GM12878 (cell line): ENCODE results near the gene OLIG3. TPM values are rescaled to one million over a fixed set of nuclear protein-coding genes. Genes with fewer than 3 reads are reported as not detected.

ENCODE experiments used
- ATAC-seq: fragments of 200-7000 bp; cut with Tn5 transposase; 3 replicates; pipeline ENCODE4 v1.9.1; 2020; ENCODE audit warnings: mild to moderate bottlenecking, moderate library complexity
- BruUV-seq: library from RNA; stranded (reverse); fragments of 400-500 nt; replicated peaks from 2 replicates; lab custom pipeline; 2021; lab: Mats Ljungman, UMichigan
- CTCF ChIA-PET: fragments of 300-600 bp; sonication (Branson Sonifier 250); formaldehyde crosslinking; extraction: SDS; loops from one replicate; lab custom pipeline; 2021; ENCODE audit warnings: inconsistent platforms; lab: Yijun Ruan, JAX
- POLR2A ChIA-PET: fragments of 350-600 bp; formaldehyde crosslinking; extraction: SDS; loops from one replicate; lab custom pipeline; 2021; ENCODE audit warnings: inconsistent platforms; lab: Charles Lee
- RAD21 ChIA-PET: fragments of 300-600 bp; sonication (Branson Sonifier 250); formaldehyde crosslinking; loops from one replicate; lab custom pipeline; 2023; ENCODE audit warnings: antibody characterized with exemption; ENCODE audit not compliant: unreplicated experiment; lab: Charles Lee
- SMC1A ChIA-PET: fragments of 300-600 bp; sonication (Branson Sonifier 250); formaldehyde crosslinking; loops from one replicate; lab custom pipeline; 2023; ENCODE audit not compliant: unreplicated experiment, uncharacterized antibody; lab: Charles Lee
- DNase-seq: peaks from one replicate; pipeline ENCODE4 v3.0.0-alpha.2; 2011; ENCODE audit warnings: low read depth, low spot score
- FAIRE-seq: peaks from 3 replicates; lab custom pipeline; 2011; peaks lifted over from hg19 to GRCh38; lab: Jason Lieb, UNC
- H2AFZ ChIP-seq: 2 replicates; pipeline ENCODE4 v1.6.0; 2011; ENCODE audit warnings: low read depth, low read length, control low read depth; ENCODE audit not compliant: control insufficient read depth
- H3K27ac ChIP-seq: 2 replicates; pipeline ENCODE4 v1.5.1; 2011; ENCODE audit warnings: control low read depth; ENCODE audit not compliant: control insufficient read depth, insufficient read depth
- H3K27me3 ChIP-seq, 2 experiments: replicated peaks in 1 of 2; 2 replicates each; pipeline versions ENCODE4 v1.6.0 to v1.6.1; 2011; ENCODE audit warnings: low read length in 1 of 2; ENCODE audit not compliant: control insufficient read depth in 2 of 2, insufficient read depth in 2 of 2
- H3K36me3 ChIP-seq, 2 experiments: 2 replicates each; pipeline ENCODE4 v1.5.1; 2011; ENCODE audit warnings: low read length in 1 of 2; ENCODE audit not compliant: control insufficient read depth in 2 of 2, insufficient read depth in 2 of 2
- H3K4me1 ChIP-seq: 2 replicates; pipeline ENCODE4 v1.6.1; 2011; ENCODE audit warnings: mild to moderate bottlenecking, low read length, moderate library complexity, mixed read lengths; ENCODE audit not compliant: control insufficient read depth, insufficient read depth
- H3K4me2 ChIP-seq: 2 replicates; pipeline ENCODE4 v1.6.0; 2011; ENCODE audit warnings: control low read depth; ENCODE audit not compliant: control insufficient read depth, insufficient read depth
- H3K4me3 ChIP-seq: fragments of 200-600 bp; sonication (generic); 2 replicates; pipeline ENCODE4 v1.5.1; 2016
- H3K79me2 ChIP-seq: 2 replicates; pipeline ENCODE4 v1.6.0; 2011; ENCODE audit warnings: low read length; ENCODE audit not compliant: control insufficient read depth, insufficient read depth
- H3K9ac ChIP-seq: 2 replicates; pipeline ENCODE4 v1.8.0; 2011; ENCODE audit warnings: low read length, control low read depth, mixed read lengths; ENCODE audit not compliant: control insufficient read depth, insufficient read depth
- H3K9me3 ChIP-seq: replicated peaks from 3 replicates; pipeline ENCODE4 v1.5.1; 2011; ENCODE audit warnings: mild to moderate bottlenecking, low read length; ENCODE audit not compliant: control insufficient read depth, insufficient read depth
- H4K20me1 ChIP-seq: 2 replicates; pipeline ENCODE4 v1.6.0; 2011; ENCODE audit not compliant: control insufficient read depth, insufficient read depth
- EED ChIP-seq: sonication (generic); IDR thresholded peaks from 2 replicates; pipeline ENCODE4 v1.6.1; 2016; ENCODE audit warnings: antibody characterized with exemption, low read depth
- EZH2 ChIP-seq: IDR thresholded peaks from 2 replicates; pipeline ENCODE4 v1.6.1; 2012; ENCODE audit warnings: low read depth, mild to moderate bottlenecking, control low read depth, inconsistent platforms, low read length, borderline replicate concordance; ENCODE audit not compliant: control insufficient read depth
- HDAC6 ChIP-seq: fragments of 200-600 bp; sonication (generic); IDR thresholded peaks from one replicate; pipeline ENCODE4 v1.8.0; 2017; ENCODE audit warnings: antibody characterized with exemption; ENCODE audit not compliant: unreplicated experiment
- IKZF1 ChIP-seq: fragments of 450-650 bp; conservative IDR thresholded peaks from 2 replicates; pipeline ENCODE4 v1.6.1; 2017; ENCODE audit warnings: antibody characterized with exemption, mild to moderate bottlenecking
- MEF2B ChIP-seq: fragments of 450-650 bp; IDR thresholded peaks from 2 replicates; pipeline ENCODE4 v1.6.1; 2018; ENCODE audit warnings: mild to moderate bottlenecking, moderate library complexity; ENCODE audit not compliant: partially characterized antibody, poor library complexity, severe bottlenecking
- NFYA ChIP-seq: IDR thresholded peaks from 2 replicates; pipeline ENCODE4 v1.6.1; 2011; ENCODE audit warnings: low read depth, mild to moderate bottlenecking, low read length, improper control_type of control experiment, borderline replicate concordance
- RB1 ChIP-seq: fragments of 450-650 bp; formaldehyde crosslinking; IDR thresholded peaks from 2 replicates; pipeline ENCODE4 v1.6.1; 2017; ENCODE audit warnings: mild to moderate bottlenecking, borderline replicate concordance
- SIX5 ChIP-seq: IDR thresholded peaks from 2 replicates; pipeline ENCODE4 v1.6.1; 2011; ENCODE audit warnings: mild to moderate bottlenecking, low read depth, low read length, moderate library complexity; ENCODE audit not compliant: severe bottlenecking
- SMC3 ChIP-seq: IDR thresholded peaks from 2 replicates; pipeline ENCODE4 v1.6.1; 2011; ENCODE audit warnings: low read length, improper control_type of control experiment, borderline replicate concordance
- SUZ12 ChIP-seq: fragments of 200-600 bp; sonication (generic); IDR thresholded peaks from one replicate; pipeline ENCODE4 v1.6.1; 2018; ENCODE audit warnings: antibody characterized with exemption, mild to moderate bottlenecking; ENCODE audit not compliant: unreplicated experiment
- TAF1 ChIP-seq: IDR thresholded peaks from 2 replicates; pipeline ENCODE4 v1.6.1; 2011; ENCODE audit warnings: mild to moderate bottlenecking, low read depth, low read length, borderline replicate concordance
- TARDBP ChIP-seq: IDR thresholded peaks from 2 replicates; pipeline ENCODE4 v1.6.1; 2016; ENCODE audit warnings: borderline replicate concordance
- WGBS: methylation state at CpG from one replicate; pipeline ENCODE4 v1.1.6; 2016; ENCODE audit warnings: low lambda C conversion rate; ENCODE audit not compliant: insufficient replicate concordance, insufficient coverage; ENCODE audit errors: missing lambda C conversion rate; 5-methylcytosine and 5-hydroxymethylcytosine counted together
- in situ Hi-C: fragments of 300-500 bp; cut with MboI; formaldehyde crosslinking; loops from 9 replicates; pipeline ENCODE4 v1.14.3; 2018; ENCODE audit warnings: mixed read lengths
- intact Hi-C: fragments of 100-400 bp; cut with micrococcal nuclease; formaldehyde crosslinking; loops from one replicate; pipeline ENCODE4 v1.14.2; 2022; ENCODE audit not compliant: unreplicated experiment
- polyA plus RNA-seq, 11 experiments: library from polyadenylated mRNA; depleted of rRNA in 4 of 11; unstranded in 6 of 11; stranded (reverse) in 5 of 11; fragments of >200 nt; fragmentation: Nextera tagmentation in 4 of 11; fragmentation: Illumina TruSeq in 1 of 11; extraction: Ambion mirVana in 4 of 11; extraction: Trizol in 1 of 11; gene quantifications; 1 replicate in 1 of 11; 2 replicates in 10 of 11; pipeline versions ENCODE4 v1.2.1 to v1.2.3, GENCODE V29; 2011 to 2016; ENCODE audit warnings: inconsistent platforms in 2 of 11, missing spikeins in 2 of 11, low read depth in 1 of 11
- total RNA-seq, 4 experiments: library from RNA; depleted of rRNA in 3 of 4; stranded (reverse); fragments of >200 nt in 3 of 4; fragmentation: Illumina TruSeq in 1 of 4; extraction: Trizol in 1 of 4; gene quantifications; 2 replicates each; pipeline versions ENCODE4 v1.2.1 to v1.2.3, GENCODE V29; 2013 to 2021

Gene OLIG3
- total and polyA plus RNA-seq, 10 of the 15 experiments (the other 5 are each of a cell fraction or from before 2014, with no cell fraction given) = not detected

DNA sequence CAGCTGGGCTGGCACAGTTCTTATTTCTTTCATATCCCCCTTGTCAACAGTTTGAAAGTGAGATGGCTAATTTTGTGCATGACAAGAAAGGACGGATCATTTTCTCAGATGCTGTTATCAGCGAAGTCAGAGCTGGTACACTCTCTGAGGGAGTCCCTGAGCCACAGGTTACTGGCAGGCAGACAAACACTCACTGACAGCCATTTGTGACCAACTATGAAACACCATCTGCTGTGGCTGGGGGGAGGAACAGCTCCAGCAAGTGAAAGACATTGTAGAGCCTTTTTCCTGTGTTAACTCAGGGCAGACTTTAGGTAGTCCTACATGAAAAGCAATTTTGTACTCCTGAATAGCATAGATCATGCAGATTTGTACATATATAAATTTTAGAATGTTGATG, 22.2 kb downstream of the OLIG3 start:
- in situ Hi-C loops (no loop called here), intact Hi-C loops (no loop called here)
- no peak for ATAC-seq
- DNase-seq = no peak
- ChIA-PET CTCF (no interaction called here), SMC1A (no interaction called here), POLR2A (no interaction called here), RAD21 (no interaction called here)
- no peak for FAIRE-seq
- BruUV-seq = no TSS peak
- Histone ChIP-seq H3K4me2 (no peak overlapping the region), H3K4me1 (no peaks in the 10 kb centered on the region), H3K9ac (no peak overlapping the region), H3K36me3 (no peaks in the 10 kb centered on the region), H4K20me1 (no peaks in the 10 kb centered on the region), H3K79me2 (no peaks in the 10 kb centered on the region), H3K27ac (no peak overlapping the region), H3K27me3 (peaks cover 0 to 2% of the 10 kb centered on the region in 2 experiments; a peak in 2 of 4 replicates), H2AFZ (no peak overlapping the region), H3K9me3 (no peaks in the 10 kb centered on the region), H3K4me3 (no peak overlapping the region)
- TF ChIP-seq HDAC6 = no peak
- no peak for TF ChIP-seq TARDBP
- no peak for TF ChIP-seq EED
- no peak for TF ChIP-seq SIX5
- no peak for TF ChIP-seq SMC3
- no peak for TF ChIP-seq TAF1
- TF ChIP-seq EZH2 = no peak
- no peak for TF ChIP-seq SUZ12
- no peak for TF ChIP-seq MEF2B
- no peak for TF ChIP-seq IKZF1
- TF ChIP-seq RB1 = no peak
- TF ChIP-seq NFYA = no peak
- 59% methylated on average over 2 of the region's 2 CpGs for WGBS
